DMS153 treated with DMSO at 0.1 percent for 48 hours (cell line): ENCODE measurements around the gene SRM.
"Not testable (repeated sequence)": the region's sequence is repeated elsewhere in the genome, so short reads cannot be mapped to it uniquely, and the experiment has no call there.

Experiments
- DNase-seq: peaks from one replicate; lab custom pipeline; 2025; ENCODE audit not compliant: unreplicated experiment; lab: John Stamatoyannopoulos, UW

Gene SRM

DNA sequence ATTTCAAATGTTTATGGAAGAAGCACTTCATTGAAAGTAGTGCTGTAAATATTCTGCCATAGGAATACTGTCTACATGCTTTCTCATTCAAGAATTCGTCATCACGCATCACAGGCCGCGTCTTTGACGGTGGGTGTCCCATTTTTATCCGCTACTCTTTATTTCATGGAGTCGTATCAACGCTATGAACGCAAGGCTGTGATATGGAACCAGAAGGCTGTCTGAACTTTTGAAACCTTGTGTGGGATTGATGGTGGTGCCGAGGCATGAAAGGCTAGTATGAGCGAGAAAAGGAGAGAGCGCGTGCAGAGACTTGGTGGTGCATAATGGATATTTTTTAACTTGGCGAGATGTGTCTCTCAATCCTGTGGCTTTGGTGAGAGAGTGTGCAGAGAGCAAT, 36.6 kb downstream of the SRM start:
- no peak for DNase-seq

- no peak for DNase-seq
Observed at GRCh38 chr1:11019971-11020370, 39.8 kb downstream of the SRM start.

DNA sequence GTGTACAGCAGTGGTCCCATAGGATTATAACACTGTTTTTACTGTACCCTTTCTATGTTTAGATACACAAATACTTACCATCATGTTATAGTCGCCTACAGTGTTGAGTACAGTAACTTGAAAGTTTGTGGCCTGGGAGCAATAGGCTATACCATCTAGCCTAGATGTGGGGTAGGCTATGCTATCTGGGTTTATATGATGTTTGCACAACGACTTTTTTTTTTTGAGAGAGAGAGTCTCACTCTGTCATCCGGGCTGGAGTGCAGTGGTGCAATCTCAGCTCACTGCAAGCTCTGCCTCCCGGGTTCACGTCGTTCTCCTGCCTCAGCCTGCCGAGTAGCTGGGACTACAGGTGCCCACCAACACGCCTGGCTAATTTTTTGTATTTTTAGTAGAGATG, 40.5 kb downstream of the SRM start:
- not testable (repeated sequence) for DNase-seq

- DNase-seq = no peak
Observed at GRCh38 chr1:11013160-11013531, 46.7 kb downstream of the SRM start.

DNA sequence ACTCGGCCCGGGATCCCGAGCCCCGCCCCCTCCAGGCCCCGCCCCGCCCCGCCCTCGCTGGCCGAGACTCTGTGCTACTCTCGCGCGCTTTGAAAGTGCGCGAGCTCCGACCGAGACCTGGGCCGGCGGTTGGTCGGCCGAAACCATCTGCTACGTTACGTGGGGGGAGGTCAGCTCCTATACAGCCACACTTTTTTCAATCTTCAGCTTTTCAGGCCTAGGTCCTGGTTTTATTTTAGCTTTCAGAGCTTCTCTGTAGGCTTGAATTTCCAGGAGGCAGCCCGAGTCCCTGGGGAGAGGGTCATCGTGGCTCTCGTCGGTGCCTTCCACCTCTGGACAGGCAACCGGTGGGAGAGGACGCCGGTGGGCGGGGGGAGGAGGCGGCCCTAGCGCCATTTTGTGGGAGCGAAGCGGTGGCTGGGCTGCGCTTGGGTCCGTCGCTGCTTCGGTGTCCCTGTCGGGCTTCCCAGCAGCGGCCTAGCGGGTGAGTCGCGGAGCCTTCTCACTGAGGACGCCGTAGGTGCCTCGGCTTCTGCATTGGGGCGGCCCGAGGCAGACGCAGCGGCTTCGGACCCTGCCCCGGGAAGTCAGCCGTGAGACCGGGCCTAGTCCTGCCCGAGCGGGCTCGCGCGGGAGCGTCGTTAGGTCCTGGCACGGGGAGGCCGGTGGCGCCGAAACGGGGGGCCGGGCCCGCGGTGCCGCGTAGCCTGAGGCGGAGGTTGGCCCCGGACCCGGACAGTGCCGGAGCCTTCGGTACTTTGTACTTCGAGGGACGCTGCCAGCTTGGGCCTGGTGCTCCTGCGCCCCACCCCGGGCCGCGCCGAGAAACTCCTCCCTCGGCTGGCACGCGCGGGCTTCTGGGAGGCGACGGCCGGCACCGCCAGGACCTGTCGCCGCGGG, 47.3 kb downstream of the SRM start, which contains the start of gene TARDBP:
TSS of gene TARDBP (plus strand) at position 395 of the 900 bp plus-strand sequence. CDS start 1,074 bp downstream, outside the sequence.
- DNase-seq = peak; percentile 99
